HEK293 (cell line): ENCODE results near the gene GET3.

Experiments used
- BCL11A ChIP-seq: fragments of 450-650 bp; formaldehyde crosslinking; IDR thresholded peaks from 2 replicates; pipeline ENCODE4 v1.5.1; 2016; ENCODE audit warnings: low read depth, missing biosample characterization, missing genetic modification characterization
- CTCF ChIP-seq: fragments of 450-650 bp; formaldehyde crosslinking; IDR thresholded peaks from 2 replicates; pipeline ENCODE4 v1.5.1; 2016; ENCODE audit warnings: missing biosample characterization, missing genetic modification characterization
- FEZF1 ChIP-seq: fragments of 450-650 bp; formaldehyde crosslinking; IDR thresholded peaks from 2 replicates; pipeline ENCODE4 v1.5.1; 2016; ENCODE audit warnings: missing biosample characterization, missing genetic modification characterization
- GLI2 ChIP-seq: fragments of 450-650 bp; formaldehyde crosslinking; IDR thresholded peaks from 2 replicates; pipeline ENCODE4; 2017; ENCODE audit warnings: missing biosample characterization, missing genetic modification characterization, low read depth, borderline replicate concordance
- GLIS1 ChIP-seq: fragments of 450-650 bp; formaldehyde crosslinking; IDR thresholded peaks from 2 replicates; pipeline ENCODE4 v1.5.1; 2016; ENCODE audit warnings: missing biosample characterization, missing genetic modification characterization
- HOXC10 ChIP-seq: sonication (generic); formaldehyde crosslinking; IDR thresholded peaks from 2 replicates; pipeline ENCODE4 v1.8.1; 2023; ENCODE audit warnings: mild to moderate bottlenecking, missing genetic modification reagents
- SCRT2 ChIP-seq: fragments of 450-650 bp; formaldehyde crosslinking; IDR thresholded peaks from 2 replicates; pipeline ENCODE4 v1.5.1; 2016; ENCODE audit warnings: missing biosample characterization, missing genetic modification characterization
- SP3 ChIP-seq: fragments of 450-650 bp; formaldehyde crosslinking; IDR thresholded peaks from 2 replicates; pipeline ENCODE4 v1.5.1; 2016; ENCODE audit warnings: missing biosample characterization, missing genetic modification characterization
- YY2 ChIP-seq: fragments of 450-650 bp; formaldehyde crosslinking; IDR thresholded peaks from 2 replicates; pipeline ENCODE4 v1.5.1; 2016; ENCODE audit warnings: missing biosample characterization, missing genetic modification characterization
- ZBTB17 ChIP-seq: fragments of 450-650 bp; formaldehyde crosslinking; IDR thresholded peaks from 2 replicates; pipeline ENCODE4 v1.5.1; 2016; ENCODE audit warnings: missing biosample characterization, missing genetic modification characterization
- ZBTB48 ChIP-seq: fragments of 450-650 bp; formaldehyde crosslinking; IDR thresholded peaks from 2 replicates; pipeline ENCODE4 v1.5.1; 2016; ENCODE audit warnings: missing biosample characterization, missing genetic modification characterization
- ZFP41 ChIP-seq: fragments of 450-650 bp; formaldehyde crosslinking; IDR thresholded peaks from 2 replicates; pipeline ENCODE4 v1.5.1; 2016; ENCODE audit warnings: missing biosample characterization, missing genetic modification characterization, borderline replicate concordance
- ZNF112 ChIP-seq: fragments of 450-650 bp; formaldehyde crosslinking; IDR thresholded peaks from 2 replicates; pipeline ENCODE4 v1.5.0; 2017; ENCODE audit warnings: missing biosample characterization, missing genetic modification characterization
- ZNF302 ChIP-seq: fragments of 450-650 bp; formaldehyde crosslinking; IDR thresholded peaks from 2 replicates; pipeline ENCODE4 v1.5.1; 2016; ENCODE audit warnings: missing biosample characterization, missing genetic modification characterization, low read depth
- ZNF311 ChIP-seq: fragments of 450-650 bp; formaldehyde crosslinking; IDR thresholded peaks from 2 replicates; pipeline ENCODE4 v1.5.1; 2017; ENCODE audit warnings: missing biosample characterization, missing genetic modification characterization, borderline replicate concordance
- ZNF324 ChIP-seq: fragments of 450-650 bp; formaldehyde crosslinking; IDR thresholded peaks from 2 replicates; pipeline ENCODE4 v1.5.1; 2016; ENCODE audit warnings: missing biosample characterization, missing genetic modification characterization
- ZNF398 ChIP-seq: fragments of 450-650 bp; formaldehyde crosslinking; IDR thresholded peaks from 2 replicates; pipeline ENCODE4 v1.5.1; 2017; ENCODE audit warnings: missing biosample characterization, missing genetic modification characterization
- ZNF548 ChIP-seq: fragments of 450-650 bp; formaldehyde crosslinking; IDR thresholded peaks from 2 replicates; pipeline ENCODE4 v1.5.1; 2016; ENCODE audit warnings: missing biosample characterization, missing genetic modification characterization
- ZNF571 ChIP-seq: fragments of 450-650 bp; formaldehyde crosslinking; IDR thresholded peaks from 2 replicates; pipeline ENCODE4 v1.5.0; 2017; ENCODE audit warnings: missing biosample characterization, missing genetic modification characterization
- ZNF76 ChIP-seq: fragments of 450-650 bp; formaldehyde crosslinking; IDR thresholded peaks from 2 replicates; pipeline ENCODE4; 2016; ENCODE audit warnings: low read depth, missing biosample characterization, missing genetic modification characterization, borderline replicate concordance
- ZNF768 ChIP-seq: fragments of 450-650 bp; formaldehyde crosslinking; IDR thresholded peaks from 2 replicates; pipeline ENCODE4 v1.5.1; 2018; ENCODE audit warnings: missing biosample characterization, mild to moderate bottlenecking, missing genetic modification characterization
- ZNF791 ChIP-seq: fragments of 450-650 bp; formaldehyde crosslinking; IDR thresholded peaks from 2 replicates; pipeline ENCODE4 v1.5.1; 2016; ENCODE audit warnings: missing biosample characterization, missing genetic modification characterization
- TF ChIP-seq, protein P1 (sequence below): fragments of 450-650 bp; formaldehyde crosslinking; optimal IDR thresholded peaks from 2 replicates; pipeline ENCODE3; 2016; ENCODE audit warnings: missing biosample characterization, mild to moderate bottlenecking, missing genetic modification characterization
- TF ChIP-seq, protein P2 (sequence below): fragments of 450-650 bp; formaldehyde crosslinking; IDR thresholded peaks from 2 replicates; pipeline ENCODE4 v1.5.1; 2016; ENCODE audit warnings: missing biosample characterization, missing genetic modification characterization

The GET3 gene

GRCh38 chr19:12777217-12778016 lies 40.1 kb downstream of the GET3 start (continued):
- TF ChIP-seq SP3 (tag by site-specific recombination) (no peak), ZFP41 (no peak), ZBTB17 (tag by site-specific recombination) (peak; percentile 38), ZNF571 (no peak), ZNF398 (peak; percentile 83), GLI2 (tag by site-specific recombination) (no peak), FEZF1 (tag by site-specific recombination) (no peak), ZBTB48 (tag by site-specific recombination) (no peak), ZNF311 (tag by site-specific recombination) (no peak), SCRT2 (tag by site-specific recombination) (no peak), BCL11A (tag by site-specific recombination) (peak; percentile 26; the same call in 1 of the 2 replicates), ZNF302 (tag by site-specific recombination) (no peak), ZNF112 (tag by site-specific recombination) (no peak), CTCF (tag by site-specific recombination) (peak; percentile 81), HOXC10 (CRISPR knock-in tag) (no peak), ZNF768 (tag by site-specific recombination) (no peak), ZNF324 (peak; percentile 55; the same call in 1 of the 2 replicates), ZNF76 (peak; percentile 25; the same call in 1 of the 2 replicates), YY2 (tag by site-specific recombination) (no peak), ZNF791 (tag by site-specific recombination) (no peak), GLIS1 (peak; percentile 52; the same call in 1 of the 2 replicates), ZNF548 (tag by site-specific recombination) (no peak)
- TF ChIP-seq, protein P1, sequence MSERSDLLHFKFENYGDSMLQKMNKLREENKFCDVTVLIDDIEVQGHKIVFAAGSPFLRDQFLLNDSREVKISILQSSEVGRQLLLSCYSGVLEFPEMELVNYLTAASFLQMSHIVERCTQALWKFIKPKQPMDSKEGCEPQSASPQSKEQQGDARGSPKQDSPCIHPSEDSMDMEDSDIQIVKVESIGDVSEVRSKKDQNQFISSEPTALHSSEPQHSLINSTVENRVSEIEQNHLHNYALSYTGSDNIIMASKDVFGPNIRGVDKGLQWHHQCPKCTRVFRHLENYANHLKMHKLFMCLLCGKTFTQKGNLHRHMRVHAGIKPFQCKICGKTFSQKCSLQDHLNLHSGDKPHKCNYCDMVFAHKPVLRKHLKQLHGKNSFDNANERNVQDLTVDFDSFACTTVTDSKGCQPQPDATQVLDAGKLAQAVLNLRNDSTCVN (tag by site-specific recombination) = peak; percentile 60
- TF ChIP-seq, protein P2, sequence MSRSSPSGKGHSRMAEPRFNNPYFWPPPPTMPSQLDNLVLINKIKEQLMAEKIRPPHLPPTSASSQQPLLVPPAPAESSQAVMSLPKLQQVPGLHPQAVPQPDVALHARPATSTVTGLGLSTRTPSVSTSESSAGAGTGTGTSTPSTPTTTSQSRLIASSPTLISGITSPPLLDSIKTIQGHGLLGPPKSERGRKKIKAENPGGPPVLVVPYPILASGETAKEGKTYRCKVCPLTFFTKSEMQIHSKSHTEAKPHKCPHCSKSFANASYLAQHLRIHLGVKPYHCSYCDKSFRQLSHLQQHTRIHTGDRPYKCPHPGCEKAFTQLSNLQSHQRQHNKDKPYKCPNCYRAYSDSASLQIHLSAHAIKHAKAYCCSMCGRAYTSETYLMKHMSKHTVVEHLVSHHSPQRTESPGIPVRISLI (tag by site-specific recombination) = no peak
- TF ChIP-seq, all 188 proteins: peak for 37
